ENCODE measurements around the gene BICC1.

DNA sequence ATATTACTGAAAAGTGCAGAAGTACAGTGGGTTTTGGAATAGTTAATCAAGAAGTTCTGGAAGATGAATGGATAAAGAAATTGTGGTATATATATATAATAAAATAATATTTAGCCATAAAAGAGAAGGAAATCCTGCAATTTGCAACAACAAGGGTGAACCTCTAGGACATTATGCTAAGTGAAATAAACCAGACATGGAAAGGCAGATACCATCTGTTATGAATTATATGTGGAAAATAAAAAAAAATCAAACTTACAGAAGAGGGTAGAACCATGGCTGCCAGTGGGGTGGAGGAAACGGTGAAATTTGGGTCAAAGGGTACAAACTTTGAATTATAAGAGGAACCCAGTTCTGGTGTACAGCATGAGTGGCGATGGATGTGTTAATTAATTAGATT, 162.6 kb downstream of the BICC1 start:
- no peak for TF ChIP-seq CTCF (IDR thresholded peaks at IDR 0.05; ENCODE audit: extremely low read depth in 1 of 2, insufficient read depth in 1 of 2, low read depth in 1 of 2, low read length in 2 of 2)
- TF ChIP-seq POLR2AphosphoS5 (IDR thresholded peaks at IDR 0.05; ENCODE audit: insufficient read depth, low read depth, low read length): no peak
- TF ChIP-seq POLR2A (IDR thresholded peaks at IDR 0.05; ENCODE audit: low read depth, low read length): no peak
- TF ChIP-seq, protein P1, sequence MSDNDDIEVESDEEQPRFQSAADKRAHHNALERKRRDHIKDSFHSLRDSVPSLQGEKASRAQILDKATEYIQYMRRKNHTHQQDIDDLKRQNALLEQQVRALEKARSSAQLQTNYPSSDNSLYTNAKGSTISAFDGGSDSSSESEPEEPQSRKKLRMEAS (IDR thresholded peaks at IDR 0.05; ENCODE audit: insufficient read depth, insufficient read length): no peak
- no peak for TF ChIP-seq EZH2 (IDR thresholded peaks at IDR 0.05; ENCODE audit: borderline replicate concordance, low read depth, low read length, severe bottlenecking)
